IMR-90 (cell line): ENCODE measurements around the gene POLG2. TPM values are rescaled to one million over a fixed set of nuclear protein-coding genes. Genes with fewer than 3 reads are reported as not detected.

Experiments
- ATAC-seq: fragments of 200-7000 bp; cut with Tn5 transposase; 2 replicates; pipeline ENCODE4 v1.9.1; 2020; ENCODE audit warnings: low read depth, mild to moderate bottlenecking, moderate library complexity
- BruUV-seq: library from RNA; stranded (reverse); fragments of 400-500 nt; replicated peaks from 2 replicates; lab custom pipeline; 2021; lab: Mats Ljungman, UMichigan
- CTCF ChIA-PET: fragments of 300-600 bp; formaldehyde crosslinking; extraction: SDS; loops from one replicate; lab custom pipeline; 2021; ENCODE audit warnings: antibody characterized with exemption; lab: Yijun Ruan, JAX
- POLR2A ChIA-PET: fragments of 300-600 bp; sonication (Branson Sonifier 250); formaldehyde crosslinking; loops from one replicate; lab custom pipeline; 2022; ENCODE audit warnings: antibody characterized with exemption; ENCODE audit not compliant: unreplicated experiment; lab: Charles Lee
- DNase-seq: peaks from one replicate; pipeline ENCODE4 v3.0.0; 2013
- H2AFZ ChIP-seq: replicated peaks from 2 replicates; pipeline ENCODE3; 2013; ENCODE audit warnings: low read length, mild to moderate bottlenecking; ENCODE audit not compliant: poor library complexity
- H2AK5ac ChIP-seq: 2 replicates; pipeline ENCODE4 v1.6.1; 2013; ENCODE audit warnings: low read depth, low read length, inconsistent platforms
- H2AK9ac ChIP-seq: replicated peaks from 2 replicates; pipeline ENCODE3; 2013; ENCODE audit warnings: mild to moderate bottlenecking, low read depth, low read length, moderate library complexity; ENCODE audit not compliant: poor library complexity
- H2BK120ac ChIP-seq: 2 replicates; pipeline ENCODE4 v1.6.1; 2013; ENCODE audit warnings: low read depth, low read length, inconsistent platforms
- H2BK15ac ChIP-seq: 3 replicates; pipeline ENCODE4 v1.6.1; 2013; ENCODE audit warnings: low read depth, low read length, inconsistent platforms
- H2BK20ac ChIP-seq: 2 replicates; pipeline ENCODE4 v1.6.1; 2013; ENCODE audit warnings: low read depth, mild to moderate bottlenecking, inconsistent platforms, low read length, moderate library complexity
- H2BK5ac ChIP-seq: 2 replicates; pipeline ENCODE4 v1.6.1; 2013; ENCODE audit warnings: mild to moderate bottlenecking, low read depth, low read length, inconsistent platforms; ENCODE audit not compliant: poor library complexity, severe bottlenecking
- H3K14ac ChIP-seq: replicated peaks from 2 replicates; pipeline ENCODE4 v1.6.1; 2013; ENCODE audit warnings: low read depth, low read length, inconsistent platforms
- H3K18ac ChIP-seq: 2 replicates; pipeline ENCODE4 v1.6.1; 2013; ENCODE audit warnings: low read depth, low read length, control low read depth
- H3K23ac ChIP-seq: 2 replicates; pipeline ENCODE4 v1.6.1; 2013; ENCODE audit warnings: low read depth, low read length, inconsistent platforms
- H3K27ac ChIP-seq: 2 replicates; pipeline ENCODE4 v1.5.1; 2013; ENCODE audit warnings: mild to moderate bottlenecking, control low read depth, low read length; ENCODE audit not compliant: insufficient read depth
- H3K27me3 ChIP-seq: 2 replicates; pipeline ENCODE4 v1.6.1; 2013; ENCODE audit warnings: low read length; ENCODE audit not compliant: control insufficient read depth, insufficient read depth
- H3K36me3 ChIP-seq: 2 replicates; pipeline ENCODE4 v1.6.1; 2013; ENCODE audit warnings: low read length, mixed read lengths; ENCODE audit not compliant: control insufficient read depth, insufficient read depth
- H3K4ac ChIP-seq: 2 replicates; pipeline ENCODE4 v1.6.1; 2013; ENCODE audit warnings: low read depth, low read length, inconsistent platforms
- H3K4me1 ChIP-seq: 2 replicates; pipeline ENCODE4 v1.6.1; 2013; ENCODE audit warnings: low read length, mixed read lengths; ENCODE audit not compliant: control insufficient read depth, insufficient read depth
- H3K4me2 ChIP-seq: 2 replicates; pipeline ENCODE4 v1.6.1; 2013; ENCODE audit warnings: low read depth, mild to moderate bottlenecking, control low read depth, low read length, moderate library complexity
- H3K4me3 ChIP-seq: 2 replicates; pipeline ENCODE4 v1.5.1; 2013; ENCODE audit warnings: low read depth, mild to moderate bottlenecking, control low read depth, low read length, moderate library complexity; ENCODE audit not compliant: insufficient read depth
- H3K56ac ChIP-seq: 2 replicates; pipeline ENCODE4 v1.6.1; 2013; ENCODE audit warnings: low read length, inconsistent platforms; ENCODE audit not compliant: insufficient read depth; ENCODE audit errors: extremely low read depth
- H3K79me1 ChIP-seq, 2 experiments: 2 replicates each; pipeline ENCODE4 v1.6.1; 2013; ENCODE audit warnings: low read length in 2 of 2, inconsistent platforms in 1 of 2, low read depth in 1 of 2
- H3K9ac ChIP-seq: 2 replicates; pipeline ENCODE4 v1.6.1; 2013; ENCODE audit warnings: low read depth, low read length, control low read depth
- H3K9me1 ChIP-seq: 2 replicates; pipeline ENCODE4 v1.6.1; 2013; ENCODE audit warnings: low read length, inconsistent platforms; ENCODE audit not compliant: insufficient read depth
- H3K9me3 ChIP-seq: 2 replicates; pipeline ENCODE4 v1.6.1; 2013; ENCODE audit warnings: low read length; ENCODE audit not compliant: control insufficient read depth, insufficient read depth
- H4K20me1 ChIP-seq: 2 replicates; pipeline ENCODE4 v1.6.1; 2013; ENCODE audit warnings: low read length, inconsistent platforms; ENCODE audit not compliant: insufficient read depth
- H4K5ac ChIP-seq: 2 replicates; pipeline ENCODE4 v1.6.1; 2013; ENCODE audit warnings: mild to moderate bottlenecking, low read depth, low read length, control low read depth
- H4K8ac ChIP-seq, 2 experiments: 2 replicates each; pipeline ENCODE4 v1.6.1; 2013; ENCODE audit warnings: low read depth in 2 of 2, low read length in 2 of 2, control low read depth in 1 of 2, inconsistent platforms in 1 of 2
- H4K91ac ChIP-seq: 2 replicates; pipeline ENCODE4 v1.6.1; 2013; ENCODE audit warnings: low read depth, low read length, inconsistent platforms; ENCODE audit not compliant: insufficient read depth
- CEBPB ChIP-seq: IDR thresholded peaks from 2 replicates; pipeline ENCODE4 v1.6.1; 2012; ENCODE audit warnings: low read depth, low read length, improper control_type of control experiment
- RCOR1 ChIP-seq: IDR thresholded peaks from 2 replicates; pipeline ENCODE4 v1.6.1; 2012; ENCODE audit warnings: mild to moderate bottlenecking, low read length, improper control_type of control experiment; ENCODE audit not compliant: insufficient replicate concordance
- WGBS, 2 experiments: methylation state at CpG; one replicate each; pipeline versions ENCODE4 v1.1.5 to v1.1.7; 2013; ENCODE audit warnings: missing lambda C conversion rate in 2 of 2; ENCODE audit not compliant: insufficient read length in 1 of 2; ENCODE audit errors: extremely low coverage in 2 of 2; 5-methylcytosine and 5-hydroxymethylcytosine counted together
- dilution Hi-C: fragments of 300-500 bp; cut with HindIII; formaldehyde crosslinking; loops from one replicate; pipeline ENCODE4 v1.14.3; 2018; ENCODE audit warnings: low sequenced_read_pairs; ENCODE audit not compliant: unreplicated experiment
- in situ Hi-C: fragments of 300-500 bp; cut with MboI; formaldehyde crosslinking; loops from 3 replicates; pipeline ENCODE4 v1.14.3; 2019; ENCODE audit warnings: low sequenced_read_pairs, inconsistent platforms, mixed read lengths
- intact Hi-C: fragments of 100-400 bp; cut with micrococcal nuclease; formaldehyde crosslinking; loops from 2 replicates; pipeline ENCODE4 v1.10.0; 2022
- polyA plus RNA-seq, 3 experiments: library from polyadenylated mRNA; depleted of rRNA; stranded (reverse); fragments of >200 nt; gene quantifications; 2 replicates each; pipeline ENCODE4 v1.2.3, GENCODE V29; 2012; ENCODE audit warnings: low replicate concordance in 1 of 3
- total RNA-seq: library from RNA; depleted of rRNA; stranded (reverse); fragments of >200 nt; gene quantifications from 2 replicates; pipeline ENCODE4 v1.2.3, GENCODE V29; 2012

POLG2 gene
- total and polyA plus RNA-seq, 2 of the 4 experiments (the other 2 are of a cell fraction): 7.0 to 7.7 TPM

DNA sequence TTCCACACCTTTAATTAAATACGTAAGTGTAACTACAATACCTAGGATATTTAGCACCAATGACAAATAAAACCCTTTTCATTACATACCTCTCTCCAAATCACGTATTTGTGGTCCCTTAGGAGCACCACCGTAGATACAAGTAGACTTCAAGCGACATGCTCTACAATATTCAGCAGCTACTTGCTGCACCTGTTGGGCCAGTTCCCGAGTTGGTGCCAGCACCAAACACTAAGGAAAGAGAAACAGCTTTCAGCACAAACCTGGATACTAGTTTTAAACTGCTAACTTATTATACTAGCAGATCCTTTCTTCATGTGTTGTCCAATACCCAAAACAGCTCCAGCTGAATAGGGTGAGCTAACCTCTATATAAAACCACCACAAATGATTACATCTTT is 6.5 kb upstream of the POLG2 start:
- Histone ChIP-seq H3K23ac (no peak overlapping the region), H3K18ac (no peak overlapping the region), H3K56ac (no peak overlapping the region), H4K20me1 (peaks cover 89% of the 10 kb centered on the region), H4K5ac (no peak overlapping the region), H3K9me3 (no peaks in the 10 kb centered on the region), H2BK5ac (no peak overlapping the region), H2BK15ac (no peak overlapping the region), H3K14ac (no peak overlapping the region), H3K4me1 (peaks cover 2% of the 10 kb centered on the region; the same call in 1 of the 2 replicates), H3K4ac (no peak overlapping the region), H2AFZ (no peak overlapping the region), H4K91ac (no peak overlapping the region), H2BK120ac (no peak overlapping the region), H2AK9ac (no peak overlapping the region), H3K4me3 (no peak overlapping the region), H2BK20ac (no peak overlapping the region), H4K8ac (no peak overlapping the region), H2AK5ac (no peak overlapping the region), H3K36me3 (peaks cover 50% of the 10 kb centered on the region), H3K27ac (no peak overlapping the region), H3K79me1 (peaks cover 22 to 60% of the 10 kb centered on the region in 2 experiments), H3K4me2 (peak overlapping the region; percentile 26; the same call in 1 of the 2 replicates), H3K9ac (no peak overlapping the region), H3K27me3 (no peaks in the 10 kb centered on the region), H3K9me1 (peaks cover 3% of the 10 kb centered on the region; the same call in 1 of the 2 replicates)
- DNase-seq (no peak), ATAC-seq (no peak)
- 93% methylated on average over 4 of the region's 5 CpGs; no CpG with 5 or more reads in 1 of the 2 experiments for WGBS, 2 experiments
- POLR2A ChIA-PET: no interaction called here
- BruUV-seq: TSS peak; percentile 30
- in situ Hi-C loops (no loop called here), intact Hi-C loops (no loop called here), dilution Hi-C loops (no loop called here)
- CTCF ChIA-PET: interaction anchor here (1.0 to 1.5 kb wide), 2 partner anchors 12 to 199 kb away, joined by 4 to 7 read pairs; no protein-coding TSS in a partner anchor
- TF ChIP-seq RCOR1 (no peak), CEBPB (0 out of 2 replicates have a peak, but pooled peaks have one; percentile 4)
